Stimulated activated CD8-positive, alpha-beta memory T cell treated with anti-CD3 and anti-CD28 coated beads, Interleukin-15, amount 100 ng/mL, for 4 hours (primary cell): ENCODE data around the gene PAGR1.
"Not testable (repeated sequence)": the region's sequence is repeated elsewhere in the genome, so short reads cannot be mapped to it uniquely, and the experiment has no call there.

ENCODE experiments used
- DNase-seq, 2 donors: peaks; one replicate each; pipeline ENCODE4 v3.0.0-alpha.2; 2020; ENCODE audit warnings: low read depth in 2 of 2

The PAGR1 gene

GRCh38 chr16:29791845-29792807 is 23.8 kb upstream of the PAGR1 start:
- no peak for DNase-seq

- DNase-seq: not testable (repeated sequence)
These were observed 22.8 kb upstream of the PAGR1 start for GRCh38 chr16:29793153-29793552.

DNA sequence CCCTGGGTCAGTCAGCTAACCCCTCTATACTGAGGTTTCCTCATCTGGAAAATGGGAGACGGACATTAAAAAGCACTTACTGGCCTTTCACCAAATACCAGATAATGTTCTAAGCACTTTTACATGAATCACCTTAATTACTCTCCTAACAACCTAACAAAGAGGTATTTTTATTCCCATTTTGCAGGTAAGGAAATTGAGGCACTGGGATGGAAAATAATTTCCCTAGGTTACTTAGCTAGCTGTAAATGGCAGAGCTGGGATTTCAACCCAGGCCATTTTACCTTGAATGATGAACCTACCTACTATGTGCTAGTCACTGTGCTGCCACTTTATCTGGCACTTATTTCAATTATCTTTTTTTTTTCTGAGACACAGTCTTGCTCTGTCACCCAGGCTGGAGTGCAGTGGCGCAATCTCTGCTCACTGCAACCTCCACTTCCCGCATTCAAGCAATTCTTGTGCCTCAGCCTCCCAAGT is 21.7 kb upstream of the PAGR1 start:
- no peak for DNase-seq

GRCh38 chr16:29802416-29802935 is 13.5 kb upstream of the PAGR1 start:
- DNase-seq: no peak

GRCh38 chr16:29804020-29804419 is 11.9 kb upstream of the PAGR1 start:
- no peak for DNase-seq

DNA sequence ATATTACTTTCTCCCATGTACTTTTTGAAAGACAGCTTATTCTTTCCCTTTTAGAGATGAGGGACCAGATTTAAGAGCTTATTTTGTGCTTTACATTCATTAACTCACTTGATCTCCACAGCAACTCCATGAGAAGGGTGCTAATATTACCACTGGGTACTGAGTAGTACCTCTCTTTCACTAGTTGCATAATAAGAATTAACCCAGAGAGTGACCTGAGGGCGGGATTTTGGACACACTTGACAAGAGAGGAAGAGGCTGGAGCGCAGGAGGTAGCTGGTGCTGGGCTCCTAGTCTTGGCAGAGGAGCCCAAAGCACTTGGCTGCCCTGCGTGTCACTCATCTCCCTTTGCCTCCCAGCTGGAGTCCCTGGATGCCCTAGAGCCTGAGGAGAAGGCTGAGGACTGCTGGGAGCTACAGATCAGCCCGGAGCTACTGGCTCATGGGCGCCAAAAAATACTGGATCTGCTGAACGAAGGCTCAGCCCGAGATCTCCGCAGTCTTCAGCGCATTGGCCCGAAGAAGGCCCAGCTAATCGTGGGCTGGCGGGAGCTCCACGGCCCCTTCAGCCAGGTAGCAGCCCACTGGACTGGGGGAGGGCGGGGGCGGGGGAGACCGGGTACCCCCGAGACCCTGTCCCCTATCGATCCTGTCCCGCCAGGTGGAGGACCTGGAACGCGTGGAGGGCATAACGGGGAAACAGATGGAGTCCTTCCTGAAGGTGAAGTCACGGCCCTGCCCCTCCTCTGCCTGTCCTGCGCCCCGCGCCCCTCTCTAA is 11.3 kb upstream of the PAGR1 start:
- no peak for DNase-seq

DNA sequence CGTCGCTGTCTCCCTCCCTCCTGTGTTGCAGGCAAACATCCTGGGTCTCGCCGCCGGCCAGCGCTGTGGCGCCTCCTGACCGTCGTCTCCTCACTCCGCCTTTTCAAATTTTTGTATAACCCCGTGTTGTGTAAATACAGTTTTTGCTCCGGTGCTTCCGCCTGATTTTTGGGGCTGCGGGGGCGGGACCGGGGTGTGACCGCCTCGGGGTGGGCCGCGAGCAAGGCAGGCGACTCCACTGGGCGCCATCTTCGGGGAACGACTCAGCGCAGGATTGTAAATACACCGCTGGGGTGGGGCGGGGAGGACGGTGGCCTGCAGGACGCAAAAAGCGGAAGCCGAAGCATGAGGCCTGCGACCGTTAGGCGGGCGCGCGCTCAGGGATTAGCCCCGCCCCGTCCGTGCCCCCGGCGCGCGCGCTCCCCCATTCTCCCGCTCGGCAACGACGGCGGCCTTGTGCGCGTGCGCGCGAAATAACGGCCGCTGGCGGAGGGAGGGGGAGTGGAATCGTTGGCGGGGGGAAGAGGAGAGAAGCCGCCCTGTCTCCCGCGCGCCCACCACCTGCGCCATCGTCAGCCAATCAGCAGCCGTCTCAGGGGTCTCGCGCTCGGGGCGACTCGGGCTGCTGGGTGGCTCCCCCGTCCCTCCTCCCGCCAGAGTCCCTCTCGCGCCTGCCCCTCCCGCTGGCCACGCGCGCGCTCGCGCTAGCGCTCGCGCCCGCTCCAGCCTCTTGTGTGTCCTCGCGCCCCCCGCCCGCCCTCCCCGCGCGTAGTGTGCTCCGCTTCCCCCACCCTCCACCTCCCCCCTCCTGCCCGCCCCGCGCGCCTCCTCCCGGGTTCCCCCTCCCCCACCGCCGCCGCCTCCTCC is 10.5 kb upstream of the PAGR1 start:
- DNase-seq: peak; percentile 95 to 96

DNA sequence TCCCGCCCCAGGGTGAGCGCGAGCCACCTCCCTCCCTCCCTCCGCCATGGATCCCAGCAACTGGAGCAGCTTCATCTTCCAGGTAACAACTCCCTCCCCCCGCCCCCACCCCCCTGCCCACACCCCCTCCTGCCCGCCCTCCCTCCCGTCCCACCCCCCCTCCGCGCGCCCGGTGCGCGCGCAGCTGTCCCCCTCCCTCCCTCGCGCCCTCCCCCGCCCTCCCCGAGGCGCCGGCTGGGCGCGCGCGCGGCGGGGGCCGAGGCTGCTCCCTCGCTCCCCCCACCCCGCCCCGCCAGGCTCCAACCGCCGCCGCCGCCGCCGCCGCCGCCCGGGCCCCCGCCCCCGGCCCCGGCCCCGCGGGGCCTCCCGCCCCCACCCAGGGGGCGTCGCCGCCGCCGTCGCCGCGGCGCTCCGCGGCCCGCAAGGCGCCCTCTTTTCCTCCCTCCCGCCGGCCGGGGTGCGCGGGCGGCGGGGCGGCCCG is 9.8 kb upstream of the PAGR1 start, which contains the start of gene MAZ:
Gene MAZ, plus strand, starts transcription at position 431 of the 481 bp plus-strand sequence. CDS start 173 bp downstream, outside the sequence.
- DNase-seq: peak in 1 of 2 donors; percentile 61

- DNase-seq: no peak
These were observed 9.1 kb upstream of the PAGR1 start for GRCh38 chr16:29806641-29807425.

DNA sequence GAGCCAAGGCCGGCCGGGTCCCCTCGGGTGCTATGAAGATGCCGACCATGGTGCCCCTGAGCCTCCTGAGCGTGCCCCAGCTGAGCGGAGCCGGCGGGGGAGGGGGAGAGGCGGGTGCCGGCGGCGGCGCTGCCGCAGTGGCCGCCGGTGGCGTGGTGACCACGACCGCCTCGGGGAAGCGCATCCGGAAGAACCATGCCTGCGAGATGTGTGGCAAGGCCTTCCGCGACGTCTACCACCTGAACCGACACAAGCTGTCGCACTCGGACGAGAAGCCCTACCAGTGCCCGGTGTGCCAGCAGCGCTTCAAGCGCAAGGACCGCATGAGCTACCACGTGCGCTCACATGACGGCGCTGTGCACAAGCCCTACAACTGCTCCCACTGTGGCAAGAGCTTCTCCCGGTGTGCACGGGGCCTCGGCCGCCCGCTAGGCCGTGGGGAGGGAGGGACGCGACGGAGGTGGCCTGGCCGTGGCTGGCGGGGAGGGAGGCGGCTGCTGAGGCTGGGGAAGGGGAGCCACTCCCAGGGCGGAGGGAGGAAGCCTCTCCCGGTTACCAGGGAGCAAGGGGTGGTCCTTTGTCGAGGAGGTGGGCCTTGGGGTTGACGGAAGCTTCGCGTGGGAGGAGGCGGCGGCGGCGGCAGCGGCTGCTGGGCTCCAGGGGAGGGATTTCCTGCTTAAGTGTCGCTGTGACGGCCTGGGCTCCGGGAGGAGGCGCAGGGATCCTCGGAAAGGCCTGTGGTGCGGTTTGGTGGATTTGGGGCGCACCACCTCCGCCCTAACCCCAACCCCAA is 8.3 kb upstream of the PAGR1 start:
- peak; percentile 79 to 81 for DNase-seq

GRCh38 chr16:29808219-29808900 is 7.6 kb upstream of the PAGR1 start:
- DNase-seq: no peak

GRCh38 chr16:29809031-29809747 is 6.8 kb upstream of the PAGR1 start:
- DNase-seq: no peak

- DNase-seq: no peak
These were observed 5.9 kb upstream of the PAGR1 start for GRCh38 chr16:29809850-29810698.

GRCh38 chr16:29810699-29811169 is 5.2 kb upstream of the PAGR1 start:
- no peak for DNase-seq

DNA sequence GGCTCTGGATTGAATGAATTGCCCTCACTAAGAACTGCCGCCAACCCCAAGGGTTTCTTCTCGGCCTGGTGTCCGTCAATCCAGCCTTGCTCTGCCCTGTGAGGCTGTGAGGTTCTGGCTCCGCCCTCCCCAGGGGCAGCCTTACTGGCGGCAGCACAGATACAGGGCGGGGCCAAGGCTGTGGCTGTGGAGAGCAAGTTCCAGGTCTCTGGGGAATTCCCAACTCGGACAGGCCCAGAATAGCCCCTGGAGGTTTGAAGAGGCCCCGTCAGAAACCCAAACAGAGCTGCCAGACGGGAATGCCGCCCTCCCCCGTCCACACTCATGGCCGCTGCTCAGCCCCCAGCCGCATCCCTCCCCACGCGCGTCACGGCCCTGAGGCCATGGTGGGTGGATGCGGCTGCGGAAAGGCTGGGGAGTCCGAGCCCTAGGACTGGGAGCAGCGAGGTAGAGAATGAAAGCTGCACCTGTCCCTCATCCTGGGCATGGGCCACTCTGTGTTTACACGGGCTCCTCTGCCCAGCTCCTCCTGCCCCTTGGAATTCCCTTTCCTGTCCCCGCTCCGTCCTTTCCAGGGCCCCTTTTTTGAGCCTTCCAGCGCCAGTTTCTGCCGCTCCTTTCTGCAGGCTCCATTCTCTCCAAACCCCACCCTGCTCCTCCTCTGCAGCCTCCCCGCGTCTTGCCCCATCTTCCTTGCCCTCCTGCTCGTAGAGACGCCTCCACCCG is 4.6 kb upstream of the PAGR1 start:
- no peak for DNase-seq

DNA sequence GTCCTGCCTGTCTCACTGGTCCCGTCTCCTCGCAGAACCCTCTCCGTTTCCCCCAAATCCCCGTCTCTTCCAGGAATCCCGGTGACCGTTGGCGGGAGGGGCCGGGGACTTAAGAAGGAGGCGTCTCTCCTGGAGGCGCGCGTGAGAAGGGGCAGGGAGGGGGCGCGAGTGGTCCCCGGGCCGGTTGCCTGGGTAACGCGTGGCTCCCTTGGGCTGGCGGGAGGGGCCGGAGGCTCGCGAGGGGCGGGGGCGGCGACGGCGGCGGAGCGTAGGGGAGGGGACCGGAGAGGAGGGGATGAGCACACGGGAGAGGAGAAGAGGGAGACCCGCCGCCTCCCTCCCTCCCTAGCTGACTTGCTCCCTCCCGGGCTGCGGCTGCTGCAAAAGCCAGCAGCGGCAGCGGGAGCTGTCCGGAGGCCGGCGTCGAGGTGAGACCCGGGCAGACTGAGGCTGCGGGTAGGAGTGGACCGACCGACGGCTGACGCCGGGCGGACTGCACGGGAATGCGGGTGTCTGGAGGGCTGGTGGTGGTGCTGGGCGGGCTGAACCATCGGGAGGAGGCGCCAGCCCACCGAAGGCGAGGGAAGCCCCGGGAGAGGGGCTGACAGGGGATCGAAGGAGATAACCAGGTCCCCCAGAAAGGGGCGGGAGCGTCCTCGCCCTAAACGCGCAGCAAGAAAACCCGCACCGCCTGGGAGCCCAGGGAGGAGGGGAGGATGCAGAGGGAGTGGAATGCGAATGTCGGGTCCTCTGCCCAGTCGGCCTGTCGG is 3.9 kb upstream of the PAGR1 start, which contains the start of gene PRRT2:
Gene PRRT2, plus strand, starts transcription at position 298 of the 770 bp plus-strand sequence. CDS start 862 bp downstream, outside the sequence.
- DNase-seq: no peak
